ENCODE results near the gene TSSC4.

The TSSC4 gene

DNA sequence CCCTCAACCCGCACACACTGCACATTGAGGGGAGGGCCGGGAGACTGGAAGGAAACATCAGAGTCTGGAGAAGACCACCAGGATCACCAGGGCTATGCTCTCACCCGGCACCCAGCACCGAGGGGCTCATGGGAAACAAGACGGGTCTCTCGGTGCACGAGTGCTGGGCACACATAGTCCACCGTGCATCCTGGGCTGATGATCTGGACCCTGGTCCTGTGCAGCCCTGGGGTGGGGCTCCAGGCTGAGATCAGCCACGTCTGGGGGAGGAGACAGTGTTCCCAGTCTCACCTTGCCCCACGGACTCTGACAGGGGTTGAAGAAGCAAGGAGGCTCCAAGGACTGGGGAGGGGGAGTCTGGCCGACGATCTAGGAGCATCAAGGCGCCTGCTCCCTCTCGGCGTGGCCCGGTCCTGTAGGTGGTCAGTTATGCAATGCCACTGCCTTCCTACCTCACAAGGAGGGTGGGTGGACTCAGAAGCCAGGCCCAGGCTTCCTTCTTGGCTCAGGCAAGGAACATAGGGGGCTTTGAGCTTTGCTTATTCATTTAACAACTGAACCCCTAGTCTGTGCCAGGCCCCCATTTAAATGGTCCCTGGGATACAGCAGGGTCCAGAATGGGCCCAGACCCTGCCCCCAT lies 34.9 kb upstream of the TSSC4 start:
- H3K4me3 ChIP-seq (ENCODE audit: low read length) = no peak overlapping the region
- no peak for TF ChIP-seq CTCF (conservative IDR thresholded peaks at IDR 0.05; ENCODE audit: low read depth, low read length)
- no peak for DNase-seq (ENCODE audit: low read depth)

- H3K4me3 ChIP-seq (ENCODE audit: low read length) = no peak overlapping the region
- TF ChIP-seq CTCF (conservative IDR thresholded peaks at IDR 0.05; ENCODE audit: low read depth, low read length) = no peak
Measured at GRCh38 chr11:2366276-2366675, 34.3 kb upstream of the TSSC4 start.

GRCh38 chr11:2366733-2367132 lies 33.8 kb upstream of the TSSC4 start:
- DNase-seq (ENCODE audit: low read depth) = no peak
- no peak for TF ChIP-seq CTCF (conservative IDR thresholded peaks at IDR 0.05; ENCODE audit: low read depth, low read length)
- no peak overlapping the region for H3K4me3 ChIP-seq (ENCODE audit: low read length)

More at GRCh38 chr11:2366276-2366675, 34.3 kb upstream of the TSSC4 start:
- no peak for DNase-seq (ENCODE audit: low read depth)

DNA sequence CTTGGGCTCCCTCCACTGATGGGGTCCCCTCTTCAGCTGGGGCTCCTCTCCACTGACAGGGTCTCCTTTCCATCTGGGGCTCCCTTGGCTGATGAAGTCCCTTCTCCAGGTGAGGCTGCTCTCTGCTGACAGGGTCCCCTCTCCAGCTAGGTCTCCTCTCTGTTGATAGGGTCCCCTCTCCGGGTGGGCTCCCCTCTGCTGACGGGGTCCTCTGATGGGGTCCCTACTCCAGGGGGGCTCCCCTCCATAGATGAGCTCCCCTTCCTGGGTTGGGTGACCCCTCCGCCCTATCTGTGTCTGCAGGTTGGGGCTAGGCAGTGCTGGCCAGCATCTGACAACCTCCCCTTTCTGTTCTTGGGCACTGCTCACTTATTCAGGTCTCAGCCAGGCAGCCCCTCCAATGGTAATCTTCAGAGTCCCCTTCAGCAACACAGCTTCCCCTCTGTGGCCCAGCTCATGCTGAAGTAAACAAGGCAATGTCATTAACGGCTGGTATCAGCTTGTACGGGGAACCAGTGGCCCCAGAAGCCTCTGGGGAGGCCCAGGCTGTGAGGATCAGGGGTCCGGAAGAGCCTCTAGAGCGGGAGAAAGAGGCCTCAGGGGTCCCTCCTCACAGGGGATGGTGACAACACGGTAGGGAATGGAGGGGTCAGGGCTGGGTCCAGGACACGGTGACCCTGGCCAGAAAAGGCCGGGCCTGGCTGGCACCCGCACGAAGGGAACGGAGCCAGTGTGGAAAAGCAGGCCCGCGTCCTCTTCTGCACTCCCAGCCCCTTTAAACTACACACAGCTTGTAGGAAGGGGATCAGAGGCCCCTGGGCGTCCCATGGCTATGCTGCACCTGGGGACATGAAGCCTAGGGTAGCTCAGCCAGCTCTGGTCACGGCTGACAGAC lies 33.0 kb upstream of the TSSC4 start:
- no peak overlapping the region for H3K4me3 ChIP-seq (ENCODE audit: low read length)
- no peak for DNase-seq (ENCODE audit: low read depth)
- no peak for TF ChIP-seq CTCF (conservative IDR thresholded peaks at IDR 0.05; ENCODE audit: low read depth, low read length)

DNA sequence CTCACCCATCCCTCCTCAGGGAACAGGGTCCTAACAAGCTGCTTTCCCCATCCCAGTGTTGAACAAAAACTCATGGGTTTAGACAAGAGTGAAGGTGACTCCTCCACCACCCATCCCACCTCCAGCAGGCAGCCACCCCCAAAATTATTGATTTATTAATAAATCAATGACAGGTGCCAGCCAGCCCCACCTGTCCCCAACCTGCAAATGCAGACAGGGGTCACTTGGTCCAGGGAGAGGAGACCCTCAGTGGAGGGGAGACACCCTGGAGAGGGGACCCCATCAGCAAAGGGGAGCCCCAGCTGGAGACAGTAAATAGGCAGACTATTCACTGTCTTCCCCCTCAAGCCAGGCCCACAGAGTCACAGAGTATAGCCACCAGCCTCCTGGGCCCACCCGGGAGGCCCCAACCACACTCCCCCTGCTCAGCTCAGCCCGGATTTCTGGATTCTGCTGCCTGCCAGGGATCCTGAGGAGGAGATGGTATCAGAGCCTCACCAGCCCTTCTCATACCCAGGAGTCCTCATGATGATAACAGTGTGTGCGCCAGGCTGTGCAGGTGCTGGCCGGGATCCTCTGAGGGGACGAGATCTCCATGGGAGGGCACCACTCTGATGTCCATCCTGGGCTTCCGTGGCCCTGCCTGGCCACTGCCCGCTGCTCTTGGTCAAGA lies 32.2 kb upstream of the TSSC4 start:
- no peak for DNase-seq (ENCODE audit: low read depth)
- no peak for TF ChIP-seq CTCF (conservative IDR thresholded peaks at IDR 0.05; ENCODE audit: low read depth, low read length)
- H3K4me3 ChIP-seq (ENCODE audit: low read length) = no peak overlapping the region

- H3K4me3 ChIP-seq (ENCODE audit: low read length) = no peak overlapping the region
- DNase-seq (ENCODE audit: low read depth) = no peak
- no peak for TF ChIP-seq CTCF (conservative IDR thresholded peaks at IDR 0.05; ENCODE audit: low read depth, low read length)
Measured at GRCh38 chr11:2368851-2369180, 31.7 kb upstream of the TSSC4 start.

Measured in retinal pigment epithelial cell (primary cell).